Activated naive CD4-positive, alpha-beta T cell treated with anti-CD3 and anti-CD28 coated beads, Interleukin-2, amount 50 U/mL, for 24 hours (primary cell): ENCODE data around the gene PSPN.

ENCODE experiments used
- H3K27ac Mint-ChIP-seq: one replicate; pipeline ENCODE4 v1.8.0; 2021; ENCODE audit warnings: mild to moderate bottlenecking, mixed read lengths
- H3K27me3 Mint-ChIP-seq: one replicate; pipeline ENCODE4 v1.8.0; 2021; ENCODE audit warnings: mixed read lengths
- H3K36me3 Mint-ChIP-seq: one replicate; pipeline ENCODE4 v1.8.0; 2021; ENCODE audit warnings: mixed read lengths
- H3K4me1 Mint-ChIP-seq: one replicate; pipeline ENCODE4 v1.8.0; 2021; ENCODE audit warnings: mixed read lengths
- H3K4me3 Mint-ChIP-seq: one replicate; pipeline ENCODE4 v1.8.0; 2021; ENCODE audit warnings: mild to moderate bottlenecking, mixed read lengths
- H3K9me3 Mint-ChIP-seq: one replicate; pipeline ENCODE4 v1.8.0; 2021; ENCODE audit warnings: mixed read lengths

PSPN gene

GRCh38 chr19:6375411-6376010 lies at the start of gene PSPN:
Gene PSPN, minus strand, starts transcription at chr19:6375933. Its CDS starts 84 bp downstream, at chr19:6375849.
- Mint-ChIP-seq H3K27ac (no peak within 1 kb of the TSS), H3K27me3 (no peaks in the 10 kb centered on the region), H3K9me3 (no peaks in the 10 kb centered on the region), H3K4me3 (no peak within 1 kb of the TSS), H3K4me1 (peaks cover 11% of the 10 kb centered on the region), H3K36me3 (peaks cover 7% of the 10 kb centered on the region)

- H3K4me3 Mint-ChIP-seq = peak overlapping the region; percentile 65
- peaks cover 2% of the 10 kb centered on the region for H3K36me3 Mint-ChIP-seq
- peaks cover 39% of the 10 kb centered on the region for H3K4me1 Mint-ChIP-seq
- no peaks in the 10 kb centered on the region for H3K27me3 Mint-ChIP-seq
- H3K27ac Mint-ChIP-seq = peak overlapping the region; percentile 94
- no peaks in the 10 kb centered on the region for H3K9me3 Mint-ChIP-seq
Observed at GRCh38 chr19:6424939-6425731, 49.4 kb upstream of the PSPN start.

GRCh38 chr19:6424195-6424938 lies 48.6 kb upstream of the PSPN start, which contains the start of gene KHSRP:
Gene KHSRP, minus strand, starts transcription at chr19:6424811. Its CDS starts 110 bp downstream, at chr19:6424701.
- H3K4me1 Mint-ChIP-seq = peaks cover 35% of the 10 kb centered on the region
- no peaks in the 10 kb centered on the region for H3K9me3 Mint-ChIP-seq
- H3K27ac Mint-ChIP-seq = peak within 1 kb of the TSS; percentile 94
- no peaks in the 10 kb centered on the region for H3K27me3 Mint-ChIP-seq
- peak within 1 kb of the TSS; percentile 95 for H3K4me3 Mint-ChIP-seq
- peaks cover 2% of the 10 kb centered on the region for H3K36me3 Mint-ChIP-seq

GRCh38 chr19:6423499-6424194 lies 47.9 kb upstream of the PSPN start:
- Mint-ChIP-seq H3K27ac (peak overlapping the region; percentile 89), H3K4me1 (peaks cover 35% of the 10 kb centered on the region), H3K4me3 (peak overlapping the region; percentile 95), H3K27me3 (no peaks in the 10 kb centered on the region), H3K36me3 (peaks cover 2% of the 10 kb centered on the region), H3K9me3 (no peaks in the 10 kb centered on the region)

- H3K27ac Mint-ChIP-seq = no peak overlapping the region
- no peaks in the 10 kb centered on the region for H3K9me3 Mint-ChIP-seq
- H3K4me3 Mint-ChIP-seq = no peak overlapping the region
- H3K27me3 Mint-ChIP-seq = no peaks in the 10 kb centered on the region
- H3K36me3 Mint-ChIP-seq = peaks cover 2% of the 10 kb centered on the region
- peaks cover 35% of the 10 kb centered on the region for H3K4me1 Mint-ChIP-seq
Observed at GRCh38 chr19:6421075-6422014, 45.6 kb upstream of the PSPN start.

- no peak overlapping the region for H3K27ac Mint-ChIP-seq
- no peaks in the 10 kb centered on the region for H3K9me3 Mint-ChIP-seq
- no peaks in the 10 kb centered on the region for H3K27me3 Mint-ChIP-seq
- H3K4me3 Mint-ChIP-seq = no peak overlapping the region
- peaks cover 27% of the 10 kb centered on the region for H3K4me1 Mint-ChIP-seq
- H3K36me3 Mint-ChIP-seq = peaks cover 4% of the 10 kb centered on the region
Observed at GRCh38 chr19:6418562-6418932, 42.8 kb upstream of the PSPN start.

- Mint-ChIP-seq H3K27ac (no peak overlapping the region), H3K4me3 (no peak overlapping the region), H3K27me3 (no peaks in the 10 kb centered on the region), H3K36me3 (peaks cover 4% of the 10 kb centered on the region), H3K9me3 (no peaks in the 10 kb centered on the region), H3K4me1 (peaks cover 21% of the 10 kb centered on the region)
Observed at GRCh38 chr19:6417713-6418561, 42.2 kb upstream of the PSPN start.

- Mint-ChIP-seq H3K4me3 (no peak overlapping the region), H3K27me3 (no peaks in the 10 kb centered on the region), H3K27ac (no peak overlapping the region), H3K9me3 (no peaks in the 10 kb centered on the region), H3K4me1 (peaks cover 10% of the 10 kb centered on the region), H3K36me3 (peaks cover 2% of the 10 kb centered on the region)
Observed at GRCh38 chr19:6416658-6417405, 41.1 kb upstream of the PSPN start.

- Mint-ChIP-seq H3K27ac (no peak overlapping the region), H3K36me3 (peaks cover 2% of the 10 kb centered on the region), H3K9me3 (no peaks in the 10 kb centered on the region), H3K27me3 (no peaks in the 10 kb centered on the region), H3K4me1 (peaks cover under 1% of the 10 kb centered on the region), H3K4me3 (no peak overlapping the region)
Observed at GRCh38 chr19:6415591-6416190, 40.0 kb upstream of the PSPN start.

GRCh38 chr19:6414793-6415590 lies 39.3 kb upstream of the PSPN start:
- Mint-ChIP-seq H3K27me3 (no peaks in the 10 kb centered on the region), H3K4me3 (no peak overlapping the region), H3K4me1 (no peaks in the 10 kb centered on the region), H3K9me3 (no peaks in the 10 kb centered on the region), H3K27ac (no peak overlapping the region), H3K36me3 (peaks cover 2% of the 10 kb centered on the region)

- H3K36me3 Mint-ChIP-seq = peaks cover 2% of the 10 kb centered on the region
- H3K27ac Mint-ChIP-seq = no peak overlapping the region
- no peaks in the 10 kb centered on the region for H3K4me1 Mint-ChIP-seq
- H3K9me3 Mint-ChIP-seq = no peaks in the 10 kb centered on the region
- H3K27me3 Mint-ChIP-seq = no peaks in the 10 kb centered on the region
- H3K4me3 Mint-ChIP-seq = no peak overlapping the region
Observed at GRCh38 chr19:6413721-6414643, 38.2 kb upstream of the PSPN start.

- H3K4me1 Mint-ChIP-seq = no peaks in the 10 kb centered on the region
Observed at GRCh38 chr19:6413291-6413690, 37.6 kb upstream of the PSPN start.

More at GRCh38 chr19:6413291-6413690, 37.6 kb upstream of the PSPN start:
- no peak overlapping the region for H3K27ac Mint-ChIP-seq
- no peaks in the 10 kb centered on the region for H3K9me3 Mint-ChIP-seq
- peaks cover 2% of the 10 kb centered on the region for H3K36me3 Mint-ChIP-seq
- no peak overlapping the region for H3K4me3 Mint-ChIP-seq
- H3K27me3 Mint-ChIP-seq = no peaks in the 10 kb centered on the region
